ENCODE measurements around the gene NYAP1.

Gene NYAP1

GRCh38 chr7:100489824-100490223 is 6.1 kb downstream of the NYAP1 start:
- no peaks in the 10 kb centered on the region for H3K27me3 ChIP-seq (ENCODE audit: low read length)
- no peaks in the 10 kb centered on the region for H3F3A ChIP-seq (ENCODE audit: insufficient read depth)
- TF ChIP-seq EZH2phosphoT487 (conservative IDR thresholded peaks at IDR 0.05; ENCODE audit: low read length) (no peak), CTCF (IDR thresholded peaks at IDR 0.05; ENCODE audit: insufficient read depth, low read length, poor library complexity, severe bottlenecking) (no peak)
- no peaks in the 10 kb centered on the region for H3K36me3 ChIP-seq (ENCODE audit: low read length)
- no peak overlapping the region for H3K4me2 ChIP-seq (ENCODE audit: low read depth, low read length, poor library complexity, severe bottlenecking)
- no peak overlapping the region for H3K9ac ChIP-seq (ENCODE audit: low read length)
- no peak overlapping the region for H2AFZ ChIP-seq (ENCODE audit: low read depth, low read length, severe bottlenecking)
- no peaks in the 10 kb centered on the region for H3K9me3 ChIP-seq (ENCODE audit: insufficient read depth, low read length)
- no peak overlapping the region for H3K4me3 ChIP-seq (ENCODE audit: insufficient read depth, low read length, poor library complexity, severe bottlenecking)
- H3K79me2 ChIP-seq (ENCODE audit: insufficient read depth, low read length), result no peaks in the 10 kb centered on the region
- H4K20me1 ChIP-seq (ENCODE audit: low read depth, low read length), result no peaks in the 10 kb centered on the region
- H3K27ac ChIP-seq (ENCODE audit: low read depth, low read length), result no peak overlapping the region
- no peaks in the 10 kb centered on the region for H3K9me2 ChIP-seq (replicated peaks; ENCODE audit: insufficient read depth, low read length)

GRCh38 chr7:100490483-100491191 is 6.9 kb downstream of the NYAP1 start:
- TF ChIP-seq EZH2phosphoT487 (conservative IDR thresholded peaks at IDR 0.05; ENCODE audit: low read length), result no peak
- no peak for TF ChIP-seq CTCF (IDR thresholded peaks at IDR 0.05; ENCODE audit: insufficient read depth, low read length, poor library complexity, severe bottlenecking)
- Histone ChIP-seq H3K4me3 (ENCODE audit: insufficient read depth, low read length, poor library complexity, severe bottlenecking) (no peak overlapping the region), H3K27me3 (ENCODE audit: low read length) (no peaks in the 10 kb centered on the region), H3K9me3 (ENCODE audit: insufficient read depth, low read length) (no peaks in the 10 kb centered on the region), H3K27ac (ENCODE audit: low read depth, low read length) (no peak overlapping the region), H3K4me2 (ENCODE audit: low read depth, low read length, poor library complexity, severe bottlenecking) (no peak overlapping the region), H3K9ac (ENCODE audit: low read length) (no peak overlapping the region), H2AFZ (ENCODE audit: low read depth, low read length, severe bottlenecking) (no peak overlapping the region), H3K36me3 (ENCODE audit: low read length) (no peaks in the 10 kb centered on the region), H3K79me2 (ENCODE audit: insufficient read depth, low read length) (no peaks in the 10 kb centered on the region), H3K9me2 (replicated peaks; ENCODE audit: insufficient read depth, low read length) (no peaks in the 10 kb centered on the region), H4K20me1 (ENCODE audit: low read depth, low read length) (no peaks in the 10 kb centered on the region), H3F3A (ENCODE audit: insufficient read depth) (no peaks in the 10 kb centered on the region)

GRCh38 chr7:100491192-100491578 is 7.5 kb downstream of the NYAP1 start:
- no peaks in the 10 kb centered on the region for H3K36me3 ChIP-seq (ENCODE audit: low read length)
- no peaks in the 10 kb centered on the region for H3K9me3 ChIP-seq (ENCODE audit: insufficient read depth, low read length)
- TF ChIP-seq EZH2phosphoT487 (conservative IDR thresholded peaks at IDR 0.05; ENCODE audit: low read length) (no peak), CTCF (IDR thresholded peaks at IDR 0.05; ENCODE audit: insufficient read depth, low read length, poor library complexity, severe bottlenecking) (no peak)
- H3K9me2 ChIP-seq (replicated peaks; ENCODE audit: insufficient read depth, low read length), result no peaks in the 10 kb centered on the region
- H2AFZ ChIP-seq (ENCODE audit: low read depth, low read length, severe bottlenecking), result no peak overlapping the region
- no peak overlapping the region for H3K4me2 ChIP-seq (ENCODE audit: low read depth, low read length, poor library complexity, severe bottlenecking)
- no peaks in the 10 kb centered on the region for H3K27me3 ChIP-seq (ENCODE audit: low read length)
- no peaks in the 10 kb centered on the region for H3K79me2 ChIP-seq (ENCODE audit: insufficient read depth, low read length)
- H3K27ac ChIP-seq (ENCODE audit: low read depth, low read length), result no peak overlapping the region
- H3F3A ChIP-seq (ENCODE audit: insufficient read depth), result no peaks in the 10 kb centered on the region
- H3K4me3 ChIP-seq (ENCODE audit: insufficient read depth, low read length, poor library complexity, severe bottlenecking), result no peak overlapping the region
- no peaks in the 10 kb centered on the region for H4K20me1 ChIP-seq (ENCODE audit: low read depth, low read length)
- no peak overlapping the region for H3K9ac ChIP-seq (ENCODE audit: low read length)

Data from SU-DHL-6 (cell line).